GM18517 (cell line): ENCODE data around the gene CTRL.
A peak's percentile ranks its signal among the peaks of the same experiment; 100 is the strongest.

Experiments
- ATAC-seq: cut with Tn5 transposase; IDR thresholded peaks from one replicate; pipeline ENCODE4 v1.9.1; 2021; ENCODE audit warnings: mild to moderate bottlenecking, moderate library complexity; ENCODE audit not compliant: unreplicated experiment

Gene CTRL

DNA sequence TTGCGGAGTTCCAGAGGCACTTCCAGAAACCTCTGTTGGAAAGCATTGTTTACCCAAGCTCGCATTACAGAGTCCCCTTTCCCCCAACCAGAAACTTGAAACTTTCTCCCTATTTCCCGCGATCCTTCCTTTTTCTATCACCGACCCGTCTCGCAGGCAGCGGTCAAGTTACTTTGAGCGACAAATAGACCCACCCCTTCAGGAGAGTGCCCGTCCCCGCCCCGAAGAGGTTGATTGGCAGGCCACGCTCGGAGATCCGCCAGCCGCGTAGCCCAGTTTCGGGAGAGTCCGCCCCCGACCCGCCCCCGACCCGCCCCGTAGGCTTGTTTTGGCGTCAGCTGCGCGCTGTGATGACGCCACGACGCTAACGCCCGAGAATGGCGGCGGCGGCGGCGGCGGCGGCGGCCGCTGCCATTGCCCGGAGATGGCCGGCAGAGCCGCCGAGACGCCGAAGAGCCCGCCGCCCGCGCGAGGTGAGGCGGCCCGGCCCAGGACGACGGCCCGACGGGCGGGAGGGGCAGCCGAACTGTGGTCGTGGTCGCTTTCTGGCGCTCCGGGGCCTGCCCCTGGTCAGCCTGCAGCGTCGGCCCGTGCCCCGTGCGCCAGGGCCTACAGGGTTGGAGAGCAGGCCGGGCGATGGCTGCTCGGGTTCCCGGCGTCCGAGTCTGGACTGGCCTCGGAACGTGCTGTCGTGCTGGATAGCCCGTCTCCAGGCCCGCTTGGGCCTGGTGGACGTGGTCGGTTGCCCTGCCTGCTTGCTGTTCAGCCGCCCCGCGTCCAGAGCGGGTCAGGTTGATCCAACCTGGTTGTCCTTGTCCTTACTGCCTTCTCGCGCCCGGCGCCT, 38.5 kb downstream of the CTRL start, which contains the start of gene PSKH1:
TSS of gene PSKH1 (plus strand) at position 356 of the 844 bp plus-strand sequence. CDS start 15,496 bp downstream, outside the sequence.
- peak; percentile 75 for ATAC-seq

GRCh38 chr16:67892375-67892774, 39.3 kb downstream of the CTRL start:
- no peak for ATAC-seq

- ATAC-seq: no peak
These were observed 43.3 kb downstream of the CTRL start for GRCh38 chr16:67888331-67888730.

DNA sequence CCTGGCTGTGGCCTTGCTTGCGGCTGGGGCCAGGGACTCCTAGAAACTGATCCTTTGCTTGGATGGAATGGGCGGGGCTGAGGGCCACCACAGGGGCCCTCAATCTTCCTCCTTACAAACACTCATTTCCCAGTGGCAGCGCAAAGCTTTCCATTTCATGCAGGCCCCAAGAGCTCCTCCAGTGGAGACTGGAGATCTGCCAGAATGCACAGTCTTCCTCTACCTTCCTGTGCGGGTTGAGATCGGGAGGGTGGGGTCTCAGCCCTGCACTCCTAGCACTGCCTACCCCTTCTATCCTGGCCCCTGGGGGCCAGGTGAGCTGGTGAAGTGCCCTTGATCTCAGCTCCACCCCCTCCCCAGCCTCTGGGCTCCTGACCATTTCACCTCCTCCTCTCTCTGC, 45.3 kb downstream of the CTRL start:
- no peak for ATAC-seq

GRCh38 chr16:67885976-67886375, 45.7 kb downstream of the CTRL start:
- ATAC-seq: no peak

DNA sequence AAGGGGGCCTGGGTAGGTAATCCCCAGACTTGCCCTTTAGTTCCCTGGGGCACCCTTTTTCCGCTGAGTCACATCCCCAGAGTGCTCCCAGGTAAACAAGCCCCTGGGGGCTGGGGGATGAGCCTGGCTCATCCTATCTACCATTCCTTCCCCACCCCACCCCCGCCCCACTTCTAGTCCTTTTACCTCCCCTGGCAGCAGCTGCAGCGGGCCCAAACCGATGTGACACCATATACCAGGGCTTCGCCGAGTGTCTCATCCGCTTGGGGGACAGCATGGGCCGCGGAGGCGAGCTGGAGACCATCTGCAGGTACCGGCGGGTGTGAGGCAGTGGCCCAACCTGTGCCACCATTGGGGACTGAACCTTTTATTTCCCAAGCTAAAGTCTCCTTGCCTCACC, 46.1 kb downstream of the CTRL start:
- ATAC-seq: no peak

DNA sequence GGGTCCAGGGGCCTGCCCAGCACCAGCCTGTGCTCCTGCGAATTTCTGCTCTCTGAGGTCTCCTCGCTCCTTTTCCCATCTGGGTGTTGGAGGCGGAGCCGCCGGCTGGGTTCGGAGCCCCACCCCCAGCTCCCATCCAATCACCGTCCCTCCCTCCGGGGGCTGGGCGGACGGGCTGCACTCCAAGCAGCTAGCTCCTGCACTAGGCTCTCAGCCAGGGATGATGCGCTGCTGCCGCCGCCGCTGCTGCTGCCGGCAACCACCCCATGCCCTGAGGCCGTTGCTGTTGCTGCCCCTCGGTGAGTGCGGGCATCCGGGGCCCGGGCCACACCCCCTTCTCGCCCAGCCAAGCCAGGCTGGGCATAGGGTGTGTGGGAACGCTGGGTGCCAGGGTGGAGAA, 47.0 kb downstream of the CTRL start, which contains the start of gene NRN1L:
TSS of gene NRN1L (plus strand) at position 202 of the 400 bp plus-strand sequence. CDS start at position 221, 19 bp downstream.
- ATAC-seq: no peak

- ATAC-seq: no peak
These were observed 47.8 kb downstream of the CTRL start for GRCh38 chr16:67883872-67884261.

GRCh38 chr16:67883146-67883871, 48.4 kb downstream of the CTRL start:
- ATAC-seq: no peak

GRCh38 chr16:67882374-67883145, 49.1 kb downstream of the CTRL start:
- no peak for ATAC-seq

GRCh38 chr16:67881621-67882161, 50.0 kb downstream of the CTRL start:
- ATAC-seq: no peak

DNA sequence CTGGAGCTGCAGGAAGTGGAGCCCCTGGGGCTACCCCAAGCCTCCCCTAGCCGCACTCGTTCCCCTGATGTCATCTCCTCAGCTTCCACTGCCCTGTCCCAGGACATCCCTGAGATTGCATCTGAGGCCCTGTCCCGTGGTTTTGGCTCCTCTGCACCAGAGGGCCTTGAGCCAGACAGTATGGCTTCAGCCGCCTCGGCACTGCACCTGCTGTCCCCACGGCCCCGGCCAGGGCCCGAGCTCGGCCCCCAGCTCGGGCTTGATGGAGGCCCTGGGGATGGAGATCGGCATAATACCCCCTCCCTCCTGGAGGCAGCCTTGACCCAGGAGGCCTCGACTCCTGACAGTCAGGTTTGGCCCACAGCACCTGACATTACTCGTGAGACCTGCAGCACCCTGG, 51.1 kb downstream of the CTRL start:
- no peak for ATAC-seq

DNA sequence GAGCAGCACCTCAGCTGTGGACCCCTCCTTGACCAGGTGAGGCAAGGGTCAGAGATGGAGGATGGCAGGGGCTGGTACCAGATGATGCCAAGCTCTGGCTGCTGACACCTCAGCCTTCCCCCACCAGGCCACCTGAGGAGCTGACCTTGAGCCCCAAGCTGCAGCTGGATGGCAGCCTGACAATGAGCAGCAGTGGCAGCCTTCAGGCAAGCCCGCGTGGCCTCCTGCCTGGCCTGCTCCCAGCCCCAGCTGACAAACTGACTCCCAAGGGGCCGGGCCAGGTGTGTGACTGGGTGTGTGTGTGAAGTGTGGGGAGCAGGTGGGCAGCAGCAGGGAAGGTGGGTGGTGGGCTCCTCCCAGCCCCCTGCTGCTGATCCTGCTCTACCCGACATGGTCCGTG, 51.7 kb downstream of the CTRL start:
- no peak for ATAC-seq
